ENCODE results near the gene CDH23.

DNA sequence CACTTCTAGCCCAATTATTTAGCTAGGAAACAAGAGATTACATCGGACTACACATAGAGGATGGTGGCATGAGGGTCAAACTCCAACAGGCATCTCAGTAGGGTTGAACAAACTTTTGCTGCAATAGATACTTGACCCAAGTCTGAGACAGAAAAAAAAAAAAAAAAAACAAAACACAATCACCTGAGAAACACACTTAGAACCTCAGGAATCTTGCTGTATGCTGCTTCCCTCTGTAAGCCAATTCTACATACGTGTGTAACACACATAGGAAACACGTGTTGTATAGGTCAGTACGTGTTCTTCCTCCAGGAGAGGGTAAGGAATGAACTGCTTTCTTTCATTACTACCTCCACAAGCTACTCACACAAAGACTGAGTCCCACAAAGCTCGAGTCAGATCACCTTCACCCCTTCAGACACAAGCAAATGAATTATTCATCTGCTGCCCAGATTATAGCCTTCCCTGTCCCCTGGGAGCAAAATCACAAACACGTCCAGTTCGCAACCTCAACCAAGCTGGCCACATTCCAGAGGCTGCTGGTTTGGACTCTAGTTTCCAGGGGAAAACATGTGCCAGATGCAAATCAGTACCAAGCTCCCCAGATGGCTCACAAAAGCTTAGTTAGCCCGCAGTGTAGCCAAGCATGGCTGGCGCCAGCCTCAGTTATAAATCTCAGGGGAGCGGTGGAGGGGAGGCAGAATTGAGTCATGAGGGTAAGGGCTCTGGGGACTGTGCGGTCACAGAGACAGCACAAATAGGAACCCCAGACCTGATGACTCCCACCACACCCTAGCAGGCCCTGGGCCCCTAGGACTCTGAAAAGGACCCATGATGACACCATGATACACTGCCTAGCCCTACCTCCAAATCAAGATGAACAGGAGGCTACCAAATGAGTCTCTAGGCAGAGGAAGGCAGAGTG is 439.2 kb downstream of the CDH23 start:
- TF ChIP-seq POLR2A (conservative IDR thresholded peaks at IDR 0.05) (no peak), CBX2 (IDR thresholded peaks at IDR 0.05; ENCODE audit: insufficient read depth, low read length, poor library complexity, severe bottlenecking) (no peak), ATF7 (IDR thresholded peaks at IDR 0.05) (no peak), EZH2 (IDR thresholded peaks at IDR 0.05; ENCODE audit: borderline replicate concordance, low read depth, low read length) (no peak), TEAD1 (CRISPR knock-in tag; IDR thresholded peaks at IDR 0.05) (no peak), PTBP1 (IDR thresholded peaks at IDR 0.05; ENCODE audit: low read depth, low read length) (no peak)
- TF ChIP-seq, protein P1, sequence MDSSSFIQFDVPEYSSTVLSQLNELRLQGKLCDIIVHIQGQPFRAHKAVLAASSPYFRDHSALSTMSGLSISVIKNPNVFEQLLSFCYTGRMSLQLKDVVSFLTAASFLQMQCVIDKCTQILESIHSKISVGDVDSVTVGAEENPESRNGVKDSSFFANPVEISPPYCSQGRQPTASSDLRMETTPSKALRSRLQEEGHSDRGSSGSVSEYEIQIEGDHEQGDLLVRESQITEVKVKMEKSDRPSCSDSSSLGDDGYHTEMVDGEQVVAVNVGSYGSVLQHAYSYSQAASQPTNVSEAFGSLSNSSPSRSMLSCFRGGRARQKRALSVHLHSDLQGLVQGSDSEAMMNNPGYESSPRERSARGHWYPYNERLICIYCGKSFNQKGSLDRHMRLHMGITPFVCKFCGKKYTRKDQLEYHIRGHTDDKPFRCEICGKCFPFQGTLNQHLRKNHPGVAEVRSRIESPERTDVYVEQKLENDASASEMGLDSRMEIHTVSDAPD (CRISPR knock-in tag; IDR thresholded peaks at IDR 0.05): no peak
- TF ChIP-seq, protein P2, sequence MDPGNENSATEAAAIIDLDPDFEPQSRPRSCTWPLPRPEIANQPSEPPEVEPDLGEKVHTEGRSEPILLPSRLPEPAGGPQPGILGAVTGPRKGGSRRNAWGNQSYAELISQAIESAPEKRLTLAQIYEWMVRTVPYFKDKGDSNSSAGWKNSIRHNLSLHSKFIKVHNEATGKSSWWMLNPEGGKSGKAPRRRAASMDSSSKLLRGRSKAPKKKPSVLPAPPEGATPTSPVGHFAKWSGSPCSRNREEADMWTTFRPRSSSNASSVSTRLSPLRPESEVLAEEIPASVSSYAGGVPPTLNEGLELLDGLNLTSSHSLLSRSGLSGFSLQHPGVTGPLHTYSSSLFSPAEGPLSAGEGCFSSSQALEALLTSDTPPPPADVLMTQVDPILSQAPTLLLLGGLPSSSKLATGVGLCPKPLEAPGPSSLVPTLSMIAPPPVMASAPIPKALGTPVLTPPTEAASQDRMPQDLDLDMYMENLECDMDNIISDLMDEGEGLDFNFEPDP (CRISPR knock-in tag; IDR thresholded peaks at IDR 0.05): no peak
